NCI-H128 (cell line): ENCODE data around the gene CFHR4.
"Not testable (repeated sequence)": the region's sequence is repeated elsewhere in the genome, so short reads cannot be mapped to it uniquely, and the experiment has no call there.

Experiments
- DNase-seq: peaks from one replicate; lab custom pipeline; 2025; ENCODE audit not compliant: unreplicated experiment; lab: John Stamatoyannopoulos, UW

Gene CFHR4

GRCh38 chr1:196933531-196934189 is 45.8 kb downstream of the CFHR4 start:
- no peak for DNase-seq

GRCh38 chr1:196941474-196941873 is 53.6 kb downstream of the CFHR4 start:
- not testable (repeated sequence) for DNase-seq

- DNase-seq = not testable (repeated sequence)
These were observed 55.7 kb downstream of the CFHR4 start, which contains the start of gene CFHR2 for GRCh38 chr1:196943568-196943967. CFHR2 (plus strand) TSS chr1:196943738; CDS start chr1:196943881, 143 bp downstream.

- no peak for DNase-seq
These were observed 64.0 kb downstream of the CFHR4 start for GRCh38 chr1:196951711-196952394.

GRCh38 chr1:196954778-196955177 is 66.9 kb downstream of the CFHR4 start:
- no peak for DNase-seq

GRCh38 chr1:196955926-196956325 is 68.1 kb downstream of the CFHR4 start:
- DNase-seq = no peak

GRCh38 chr1:196960854-196961253 is 73.0 kb downstream of the CFHR4 start:
- DNase-seq = no peak
